GM12801 (cell line): ENCODE measurements around the gene CAMK1D.

Experiments
- TF ChIP-seq, protein P1 (sequence below): IDR thresholded peaks from one replicate; pipeline ENCODE4 v1.5.1; 2011; ENCODE audit warnings: control low read depth; ENCODE audit not compliant: insufficient read length; ENCODE audit errors: extremely low read depth

The CAMK1D gene

DNA sequence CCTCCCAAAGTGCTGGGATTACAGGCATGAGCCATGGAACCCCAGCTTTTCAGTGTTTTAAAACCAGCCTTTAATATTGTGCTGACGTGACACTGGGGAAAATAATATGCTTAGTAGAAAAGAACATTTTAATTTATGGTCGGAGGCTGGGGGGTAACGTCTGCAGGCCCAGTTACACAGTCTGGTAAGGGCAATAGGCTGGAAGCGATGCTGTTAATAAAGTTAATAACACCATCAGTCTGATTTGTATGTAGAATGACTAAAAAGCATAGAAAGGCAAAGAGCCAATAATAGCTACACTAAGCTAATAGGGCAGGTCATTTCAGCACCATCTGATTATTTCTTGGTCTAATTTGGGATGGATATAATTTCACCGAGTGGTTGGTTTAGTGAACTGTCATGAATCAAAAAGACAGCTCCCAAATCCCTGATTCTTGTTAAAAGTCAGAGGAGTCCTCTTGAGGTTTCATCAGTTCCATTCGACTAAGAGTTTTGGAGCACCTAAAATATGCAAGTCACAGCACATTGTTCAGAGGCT lies 192.9 kb downstream of the CAMK1D start:
- TF ChIP-seq, protein P1, sequence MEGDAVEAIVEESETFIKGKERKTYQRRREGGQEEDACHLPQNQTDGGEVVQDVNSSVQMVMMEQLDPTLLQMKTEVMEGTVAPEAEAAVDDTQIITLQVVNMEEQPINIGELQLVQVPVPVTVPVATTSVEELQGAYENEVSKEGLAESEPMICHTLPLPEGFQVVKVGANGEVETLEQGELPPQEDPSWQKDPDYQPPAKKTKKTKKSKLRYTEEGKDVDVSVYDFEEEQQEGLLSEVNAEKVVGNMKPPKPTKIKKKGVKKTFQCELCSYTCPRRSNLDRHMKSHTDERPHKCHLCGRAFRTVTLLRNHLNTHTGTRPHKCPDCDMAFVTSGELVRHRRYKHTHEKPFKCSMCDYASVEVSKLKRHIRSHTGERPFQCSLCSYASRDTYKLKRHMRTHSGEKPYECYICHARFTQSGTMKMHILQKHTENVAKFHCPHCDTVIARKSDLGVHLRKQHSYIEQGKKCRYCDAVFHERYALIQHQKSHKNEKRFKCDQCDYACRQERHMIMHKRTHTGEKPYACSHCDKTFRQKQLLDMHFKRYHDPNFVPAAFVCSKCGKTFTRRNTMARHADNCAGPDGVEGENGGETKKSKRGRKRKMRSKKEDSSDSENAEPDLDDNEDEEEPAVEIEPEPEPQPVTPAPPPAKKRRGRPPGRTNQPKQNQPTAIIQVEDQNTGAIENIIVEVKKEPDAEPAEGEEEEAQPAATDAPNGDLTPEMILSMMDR, result no peak

DNA sequence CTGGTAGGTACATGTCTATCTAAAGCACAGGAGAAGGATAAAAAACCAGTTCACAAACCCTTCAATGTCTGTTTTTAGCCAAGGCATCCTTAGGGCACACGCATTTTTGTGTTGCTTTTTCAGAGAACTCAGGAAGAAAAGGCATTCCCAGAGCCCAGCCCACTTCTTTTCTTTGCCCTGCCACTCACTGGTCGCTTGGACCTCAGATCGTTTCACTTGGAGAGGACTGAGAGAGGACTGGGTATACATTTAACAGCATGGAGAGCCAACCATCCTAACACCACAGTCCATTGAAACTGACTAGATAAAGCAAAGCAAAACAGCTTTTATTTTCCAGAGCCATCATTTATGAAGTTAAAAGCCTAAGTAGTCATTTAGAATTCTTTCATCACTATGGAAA lies 194.2 kb downstream of the CAMK1D start:
- TF ChIP-seq, protein P1, result no peak

DNA sequence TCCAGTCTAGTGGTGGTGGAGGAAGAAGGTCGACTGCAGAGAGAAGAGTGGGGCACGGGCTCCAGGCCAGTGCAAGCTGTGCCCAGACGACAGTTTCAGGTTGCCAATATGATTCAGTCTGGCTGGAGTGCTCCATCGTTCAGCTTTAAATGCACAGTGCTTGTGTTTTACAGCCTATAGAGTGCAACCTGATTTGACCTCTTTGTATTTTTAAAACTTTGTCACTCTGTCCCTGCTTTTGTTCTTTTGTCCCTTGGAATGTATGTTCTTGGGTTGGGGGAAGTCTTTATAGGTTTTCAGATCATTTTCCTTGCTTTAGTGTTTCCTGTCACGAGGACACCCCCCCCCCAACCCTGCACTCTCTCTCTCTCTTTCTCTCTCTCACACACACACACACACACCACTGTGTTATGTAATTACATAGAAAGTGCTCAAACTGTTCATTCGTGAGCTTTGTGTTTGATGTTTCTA lies 198.0 kb downstream of the CAMK1D start:
- TF ChIP-seq, protein P1, result no peak

DNA sequence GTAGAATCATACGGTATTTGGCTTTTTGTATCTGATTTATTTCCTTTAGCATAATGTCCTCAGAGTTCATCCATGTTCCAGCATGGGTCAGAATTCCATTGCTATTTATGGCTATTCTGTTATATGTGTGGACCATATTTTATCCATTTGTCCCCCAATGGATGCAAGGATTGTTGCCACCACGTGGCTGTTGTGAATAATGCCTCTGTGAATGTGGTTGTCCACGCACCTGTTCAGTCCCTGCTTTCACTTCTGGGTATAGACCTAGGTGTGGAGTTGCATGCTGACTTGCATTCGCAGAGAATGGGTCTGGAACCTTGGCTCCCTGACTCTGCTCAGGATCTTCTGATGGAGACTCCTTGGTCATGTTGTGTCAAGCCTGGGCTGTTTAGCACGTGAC lies 199.9 kb downstream of the CAMK1D start:
- TF ChIP-seq, protein P1, result no peak

DNA sequence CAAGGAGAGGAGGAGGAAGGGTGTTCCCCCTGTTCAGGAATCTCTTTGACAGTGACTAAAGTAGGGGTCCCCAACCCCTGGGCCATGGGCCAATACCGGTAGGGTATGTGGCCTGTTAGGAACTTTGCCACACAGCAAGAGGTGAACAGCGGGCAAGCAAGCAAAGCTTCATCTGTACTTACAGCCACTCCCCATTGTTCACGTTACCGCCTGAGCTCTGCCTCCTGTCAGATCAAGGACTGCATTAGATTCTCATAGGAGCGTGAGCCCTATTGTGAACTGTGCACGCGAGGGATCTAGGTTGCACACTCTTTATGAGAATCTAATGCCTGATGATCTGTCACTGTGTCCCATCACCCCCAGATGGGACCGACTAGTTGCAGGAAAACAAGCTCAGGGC lies 201.6 kb downstream of the CAMK1D start:
- TF ChIP-seq, protein P1, result no peak

DNA sequence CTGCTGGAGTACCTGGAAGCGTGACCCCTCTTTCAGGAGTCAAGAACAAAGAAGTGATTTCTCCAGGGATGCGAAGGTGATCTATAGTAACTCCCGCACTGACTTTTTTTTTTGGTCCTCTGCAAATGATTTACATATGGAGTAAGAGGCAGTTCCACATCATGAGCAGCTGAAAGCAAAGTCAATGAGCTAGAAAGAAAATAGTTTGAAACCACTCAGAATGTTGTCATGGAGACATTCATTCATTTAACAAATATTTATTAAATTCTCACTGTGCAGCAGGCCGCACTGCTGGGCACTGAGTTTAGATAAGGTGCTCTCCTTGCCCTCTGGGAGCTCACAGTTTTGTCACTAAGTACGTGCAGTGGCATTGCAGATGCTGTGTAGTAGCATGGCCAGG lies 206.7 kb downstream of the CAMK1D start:
- TF ChIP-seq, protein P1, result no peak

DNA sequence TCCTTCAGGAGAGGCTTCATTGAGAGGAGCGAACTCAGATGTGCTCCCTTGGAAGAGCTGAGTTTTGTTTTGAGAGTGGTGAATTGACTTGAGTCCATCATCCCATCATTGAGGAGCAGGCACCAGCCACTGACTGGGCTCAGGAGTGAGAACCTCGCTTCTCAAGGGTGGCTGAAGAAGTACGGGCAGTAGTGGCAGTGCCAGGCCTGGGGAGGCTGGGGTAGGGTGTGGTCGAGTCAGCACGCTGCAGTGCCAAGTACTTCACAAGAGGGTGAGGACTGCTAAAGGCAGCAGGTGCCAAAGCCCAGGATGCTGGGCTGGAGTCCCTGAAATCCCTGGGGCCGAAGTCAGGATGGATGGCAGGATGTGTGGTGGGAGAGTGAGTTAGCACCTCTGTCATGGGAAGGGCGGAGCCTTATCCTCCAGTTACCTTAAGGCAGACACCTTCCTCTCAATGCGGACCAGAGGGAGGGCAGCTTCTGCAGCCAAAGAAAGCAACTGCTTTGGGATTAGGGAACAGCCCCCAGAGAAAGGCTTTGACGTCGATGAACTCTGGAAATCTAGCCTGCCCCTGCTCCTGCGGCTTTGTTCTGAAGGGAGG lies 210.3 kb downstream of the CAMK1D start:
- TF ChIP-seq, protein P1, result no peak
